Measurements from ENCODE around the gene NTN3. TPM values are rescaled to one million over a fixed set of nuclear protein-coding genes. Genes with fewer than 3 reads are reported as not detected.

The NTN3 gene
- total and polyA plus RNA-seq, 10 donors: 0.03 to 0.28 (median 0.13) TPM; not detected in 5

DNA sequence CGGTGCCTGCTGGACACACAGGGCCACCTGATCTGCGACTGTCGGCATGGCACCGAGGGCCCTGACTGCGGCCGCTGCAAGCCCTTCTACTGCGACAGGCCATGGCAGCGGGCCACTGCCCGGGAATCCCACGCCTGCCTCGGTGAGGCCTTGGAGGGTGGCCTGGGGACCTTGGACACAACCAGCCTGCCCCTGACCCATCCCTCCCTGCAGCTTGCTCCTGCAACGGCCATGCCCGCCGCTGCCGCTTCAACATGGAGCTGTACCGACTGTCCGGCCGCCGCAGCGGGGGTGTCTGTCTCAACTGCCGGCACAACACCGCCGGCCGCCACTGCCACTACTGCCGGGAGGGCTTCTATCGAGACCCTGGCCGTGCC is 1.4 kb downstream of the NTN3 start:
- H3K36me3 ChIP-seq: no peaks in the 10 kb centered on the region
- 60 to 95% (median 94%) methylated on average over 1 to 27 of the region's 27 CpGs for WGBS, 5 donors
- peak overlapping the region in 1 of 8 donors; percentile 55 for H3K4me3 ChIP-seq
- H3K27me3 ChIP-seq (replicated peaks in 1 of 7): peaks cover 0 to 70% (median 62%) of the 10 kb centered on the region in 7 donors
- no peaks in the 10 kb centered on the region for H3K9me3 ChIP-seq
- no peak for TF ChIP-seq POLR2A (IDR thresholded peaks at IDR 0.05)
- TF ChIP-seq, protein P1, sequence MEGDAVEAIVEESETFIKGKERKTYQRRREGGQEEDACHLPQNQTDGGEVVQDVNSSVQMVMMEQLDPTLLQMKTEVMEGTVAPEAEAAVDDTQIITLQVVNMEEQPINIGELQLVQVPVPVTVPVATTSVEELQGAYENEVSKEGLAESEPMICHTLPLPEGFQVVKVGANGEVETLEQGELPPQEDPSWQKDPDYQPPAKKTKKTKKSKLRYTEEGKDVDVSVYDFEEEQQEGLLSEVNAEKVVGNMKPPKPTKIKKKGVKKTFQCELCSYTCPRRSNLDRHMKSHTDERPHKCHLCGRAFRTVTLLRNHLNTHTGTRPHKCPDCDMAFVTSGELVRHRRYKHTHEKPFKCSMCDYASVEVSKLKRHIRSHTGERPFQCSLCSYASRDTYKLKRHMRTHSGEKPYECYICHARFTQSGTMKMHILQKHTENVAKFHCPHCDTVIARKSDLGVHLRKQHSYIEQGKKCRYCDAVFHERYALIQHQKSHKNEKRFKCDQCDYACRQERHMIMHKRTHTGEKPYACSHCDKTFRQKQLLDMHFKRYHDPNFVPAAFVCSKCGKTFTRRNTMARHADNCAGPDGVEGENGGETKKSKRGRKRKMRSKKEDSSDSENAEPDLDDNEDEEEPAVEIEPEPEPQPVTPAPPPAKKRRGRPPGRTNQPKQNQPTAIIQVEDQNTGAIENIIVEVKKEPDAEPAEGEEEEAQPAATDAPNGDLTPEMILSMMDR (IDR thresholded peaks at IDR 0.05 in 8 of 11, conservative IDR thresholded peaks at IDR 0.05 in 3 of 11): no peak
- TF ChIP-seq POLR2AphosphoS5 (IDR thresholded peaks at IDR 0.05): no peak
- intact Hi-C loops (cut with DNase I; ENCODE audit: low total_unique reads): no loop called here
- H3K4me1 ChIP-seq: peaks cover 20 to 91% (median 72%) of the 10 kb centered on the region in 6 donors
- no peak overlapping the region for H3K27ac ChIP-seq
- no peak for DNase-seq

DNA sequence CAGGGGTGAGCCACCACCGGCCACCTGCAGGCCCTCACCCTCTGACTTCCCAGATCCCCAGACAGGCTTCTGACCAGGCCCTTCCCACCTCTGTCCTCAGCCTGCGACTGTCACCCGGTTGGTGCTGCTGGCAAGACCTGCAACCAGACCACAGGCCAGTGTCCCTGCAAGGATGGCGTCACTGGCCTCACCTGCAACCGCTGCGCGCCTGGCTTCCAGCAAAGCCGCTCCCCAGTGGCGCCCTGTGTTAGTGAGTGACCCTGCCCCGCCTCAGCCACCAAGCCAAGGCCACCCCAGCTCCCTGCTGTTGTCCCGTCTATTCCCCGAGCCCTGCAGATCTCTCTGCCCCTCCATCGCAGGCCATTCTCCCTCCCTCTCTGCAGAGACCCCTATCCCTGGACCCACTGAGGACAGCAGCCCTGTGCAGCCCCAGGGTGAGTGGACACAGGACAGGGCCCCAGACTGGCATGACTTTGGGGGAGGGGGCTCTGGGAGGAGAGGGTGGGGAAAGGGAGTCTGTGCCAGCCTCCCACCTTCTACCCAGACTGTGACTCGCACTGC is 1.9 kb downstream of the NTN3 start:
- WGBS, 5 donors: 74 to 88% (median 84%) methylated on average over 6 to 14 of the region's 14 CpGs
- peaks cover 0 to 65% (median 57%) of the 10 kb centered on the region in 7 donors for H3K27me3 ChIP-seq (replicated peaks in 1 of 7)
- TF ChIP-seq POLR2AphosphoS5 (IDR thresholded peaks at IDR 0.05) (no peak), POLR2A (IDR thresholded peaks at IDR 0.05) (no peak)
- TF ChIP-seq, protein P1 (IDR thresholded peaks at IDR 0.05 in 8 of 11, conservative IDR thresholded peaks at IDR 0.05 in 3 of 11): no peak

DNA sequence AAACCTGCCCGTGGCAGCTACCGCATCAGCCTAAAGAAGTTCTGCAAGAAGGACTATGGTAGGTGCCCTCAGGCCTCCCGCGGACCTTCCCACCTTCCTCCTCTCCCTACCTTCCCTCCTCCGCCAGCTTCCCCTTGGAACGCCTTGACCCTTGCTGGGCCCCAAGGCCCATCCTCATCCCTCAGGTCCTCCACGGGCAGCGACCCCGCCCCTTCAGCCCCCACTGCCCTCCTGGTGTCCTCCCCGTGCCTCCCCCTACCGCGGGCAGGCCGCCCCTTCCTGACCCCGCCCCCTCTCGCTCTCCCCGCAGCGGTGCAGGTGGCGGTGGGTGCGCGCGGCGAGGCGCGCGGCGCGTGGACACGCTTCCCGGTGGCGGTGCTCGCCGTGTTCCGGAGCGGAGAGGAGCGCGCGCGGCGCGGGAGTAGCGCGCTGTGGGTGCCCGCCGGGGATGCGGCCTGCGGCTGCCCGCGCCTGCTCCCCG is 2.4 kb downstream of the NTN3 start:
- intact Hi-C loops (cut with DNase I; ENCODE audit: low total_unique reads): no loop called here
- peaks cover 15 to 84% (median 62%) of the 10 kb centered on the region in 6 donors for H3K4me1 ChIP-seq

More for the DNA sequence above, 1.9 kb downstream of the NTN3 start:
- DNase-seq: no peak
- Histone ChIP-seq H3K4me1 (peaks cover 19 to 87% (median 67%) of the 10 kb centered on the region in 6 donors), H3K4me3 (peak overlapping the region in 2 of 8 donors; percentile 74 to 93), H3K36me3 (no peaks in the 10 kb centered on the region), H3K27ac (no peak overlapping the region), H3K9me3 (no peaks in the 10 kb centered on the region)
- intact Hi-C loops (cut with DNase I; ENCODE audit: low total_unique reads): no loop called here

More for the DNA sequence above, 2.4 kb downstream of the NTN3 start:
- Histone ChIP-seq H3K9me3 (no peaks in the 10 kb centered on the region), H3K36me3 (no peaks in the 10 kb centered on the region), H3K27me3 (replicated peaks in 1 of 7) (peaks cover 0 to 60% (median 51%) of the 10 kb centered on the region in 7 donors), H3K27ac (no peak overlapping the region), H3K4me3 (peak overlapping the region in 6 of 8 donors; percentile 26 to 93 (median 69))
- peak; percentile 83 for DNase-seq
- 2 to 8% (median 5%) methylated on average over 13 to 49 of the region's 49 CpGs for WGBS, 5 donors
- TF ChIP-seq POLR2A (IDR thresholded peaks at IDR 0.05) (no peak), POLR2AphosphoS5 (IDR thresholded peaks at IDR 0.05) (no peak)
- TF ChIP-seq, protein P1 (IDR thresholded peaks at IDR 0.05 in 8 of 11, conservative IDR thresholded peaks at IDR 0.05 in 3 of 11): no peak
